HG02642 (cell line): ENCODE data around the gene PTPN9.
A peak's percentile ranks its signal among the peaks of the same experiment; 100 is the strongest.
"Not testable (repeated sequence)": the region's sequence is repeated elsewhere in the genome, so short reads cannot be mapped to it uniquely, and the experiment has no call there.

Experiments used
- ATAC-seq: cut with Tn5 transposase; IDR thresholded peaks from one replicate; pipeline ENCODE4 v1.9.1; 2021; ENCODE audit warnings: mild to moderate bottlenecking; ENCODE audit not compliant: unreplicated experiment, poor library complexity

PTPN9 gene

GRCh38 chr15:75584121-75584520, 5.0 kb upstream of the PTPN9 start:
- ATAC-seq = no peak

- no peak for ATAC-seq
These were observed 4.6 kb upstream of the PTPN9 start for GRCh38 chr15:75583701-75584100.

- not testable (repeated sequence) for ATAC-seq
These were observed 3.8 kb upstream of the PTPN9 start for GRCh38 chr15:75582943-75583342.

GRCh38 chr15:75578173-75578947, 755 bp downstream of the PTPN9 start:
- peak; percentile 50 for ATAC-seq

- ATAC-seq = no peak
These were observed 1.5 kb downstream of the PTPN9 start for GRCh38 chr15:75577401-75578172.

GRCh38 chr15:75573648-75574384, 5.3 kb downstream of the PTPN9 start:
- ATAC-seq = no peak

- no peak for ATAC-seq
These were observed 8.8 kb downstream of the PTPN9 start for GRCh38 chr15:75570126-75570845.

GRCh38 chr15:75565062-75565970, 13.8 kb downstream of the PTPN9 start:
- no peak for ATAC-seq

GRCh38 chr15:75561888-75562287, 17.2 kb downstream of the PTPN9 start:
- no peak for ATAC-seq

GRCh38 chr15:75559360-75559759, 19.8 kb downstream of the PTPN9 start:
- not testable (repeated sequence) for ATAC-seq

- ATAC-seq = not testable (repeated sequence)
These were observed 20.2 kb downstream of the PTPN9 start for GRCh38 chr15:75558955-75559354.

GRCh38 chr15:75554717-75555116, 24.4 kb downstream of the PTPN9 start:
- ATAC-seq = no peak

- ATAC-seq = no peak
These were observed 25.5 kb downstream of the PTPN9 start for GRCh38 chr15:75553659-75554058.

GRCh38 chr15:75551091-75551490, 28.0 kb downstream of the PTPN9 start:
- no peak for ATAC-seq

GRCh38 chr15:75545064-75545463, 34.1 kb downstream of the PTPN9 start:
- ATAC-seq = no peak

- no peak for ATAC-seq
These were observed 34.8 kb downstream of the PTPN9 start for GRCh38 chr15:75544359-75544758.

GRCh38 chr15:75542949-75543545, 36.1 kb downstream of the PTPN9 start:
- not testable (repeated sequence) for ATAC-seq

GRCh38 chr15:75542386-75542797, 36.7 kb downstream of the PTPN9 start:
- ATAC-seq = no peak

GRCh38 chr15:75538376-75538775, 40.7 kb downstream of the PTPN9 start:
- no peak for ATAC-seq
